ENCODE data around the gene CXCL9.
"Not testable (repeated sequence)": the region's sequence is repeated elsewhere in the genome, so short reads cannot be mapped to it uniquely, and the experiment has no call there.

- not testable (repeated sequence) for TF ChIP-seq CTCF, EZH2phosphoT487 (IDR thresholded peaks at IDR 0.05; ENCODE audit: low read length)
These were observed 48.8 kb downstream of the CXCL9 start for GRCh38 chr4:75958546-75958945.

Data from MM.1S (cell line).